22Rv1 (cell line): ENCODE results near the gene CCNT2.

Experiments used
- H3K27ac ChIP-seq: fragments of 450-650 bp; 2 replicates; pipeline ENCODE4 v1.5.1; 2017
- ZFX ChIP-seq: fragments of 450-650 bp; IDR thresholded peaks from 2 replicates; pipeline ENCODE4 v1.6.1; 2017; ENCODE audit warnings: antibody characterized with exemption, borderline replicate concordance
- TF ChIP-seq, protein P1 (sequence below): fragments of 450-650 bp; IDR thresholded peaks from 2 replicates; pipeline ENCODE4 v1.5.1; 2017; ENCODE audit warnings: mild to moderate bottlenecking

CCNT2 gene

DNA sequence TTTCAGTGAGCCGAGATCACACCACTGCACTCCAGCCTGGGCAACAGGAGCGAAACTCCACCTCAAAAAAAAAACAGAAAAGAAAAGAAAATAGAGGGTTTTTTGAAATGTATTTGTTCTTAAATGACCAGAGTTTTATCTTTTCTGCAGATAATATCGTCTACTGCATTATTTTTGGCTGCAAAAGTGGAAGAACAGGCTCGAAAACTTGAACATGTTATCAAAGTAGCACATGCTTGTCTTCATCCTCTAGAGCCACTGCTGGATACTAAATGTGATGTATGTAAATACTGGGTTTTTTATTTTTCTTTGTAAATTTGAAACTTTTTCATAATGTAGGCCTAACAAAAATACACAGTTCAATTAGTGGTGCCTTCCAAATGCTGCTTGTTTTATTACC lies 18.1 kb downstream of the CCNT2 start:
- TF ChIP-seq ZFX, result no peak
- TF ChIP-seq, protein P1, sequence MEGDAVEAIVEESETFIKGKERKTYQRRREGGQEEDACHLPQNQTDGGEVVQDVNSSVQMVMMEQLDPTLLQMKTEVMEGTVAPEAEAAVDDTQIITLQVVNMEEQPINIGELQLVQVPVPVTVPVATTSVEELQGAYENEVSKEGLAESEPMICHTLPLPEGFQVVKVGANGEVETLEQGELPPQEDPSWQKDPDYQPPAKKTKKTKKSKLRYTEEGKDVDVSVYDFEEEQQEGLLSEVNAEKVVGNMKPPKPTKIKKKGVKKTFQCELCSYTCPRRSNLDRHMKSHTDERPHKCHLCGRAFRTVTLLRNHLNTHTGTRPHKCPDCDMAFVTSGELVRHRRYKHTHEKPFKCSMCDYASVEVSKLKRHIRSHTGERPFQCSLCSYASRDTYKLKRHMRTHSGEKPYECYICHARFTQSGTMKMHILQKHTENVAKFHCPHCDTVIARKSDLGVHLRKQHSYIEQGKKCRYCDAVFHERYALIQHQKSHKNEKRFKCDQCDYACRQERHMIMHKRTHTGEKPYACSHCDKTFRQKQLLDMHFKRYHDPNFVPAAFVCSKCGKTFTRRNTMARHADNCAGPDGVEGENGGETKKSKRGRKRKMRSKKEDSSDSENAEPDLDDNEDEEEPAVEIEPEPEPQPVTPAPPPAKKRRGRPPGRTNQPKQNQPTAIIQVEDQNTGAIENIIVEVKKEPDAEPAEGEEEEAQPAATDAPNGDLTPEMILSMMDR, result no peak
- H3K27ac ChIP-seq, result no peak overlapping the region

DNA sequence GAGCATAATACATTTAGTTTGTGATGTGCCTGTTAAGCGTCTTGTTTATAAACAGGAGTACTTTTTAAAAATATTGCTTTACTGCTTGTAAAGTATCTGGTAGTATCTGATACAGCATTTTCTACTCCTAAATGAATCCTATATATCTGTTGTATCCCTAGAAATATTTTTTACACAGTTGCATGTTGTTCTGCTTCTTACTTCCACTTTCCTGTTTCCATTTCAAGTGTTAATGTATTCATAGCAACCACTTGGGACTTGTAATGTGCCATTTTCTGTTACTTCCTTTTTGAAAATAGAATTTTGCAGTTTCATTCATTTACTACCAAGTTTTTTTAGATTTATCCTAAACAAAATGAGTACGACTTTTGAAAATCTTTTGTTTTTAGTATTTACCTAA lies 24.9 kb downstream of the CCNT2 start:
- H3K27ac ChIP-seq, result no peak overlapping the region

DNA sequence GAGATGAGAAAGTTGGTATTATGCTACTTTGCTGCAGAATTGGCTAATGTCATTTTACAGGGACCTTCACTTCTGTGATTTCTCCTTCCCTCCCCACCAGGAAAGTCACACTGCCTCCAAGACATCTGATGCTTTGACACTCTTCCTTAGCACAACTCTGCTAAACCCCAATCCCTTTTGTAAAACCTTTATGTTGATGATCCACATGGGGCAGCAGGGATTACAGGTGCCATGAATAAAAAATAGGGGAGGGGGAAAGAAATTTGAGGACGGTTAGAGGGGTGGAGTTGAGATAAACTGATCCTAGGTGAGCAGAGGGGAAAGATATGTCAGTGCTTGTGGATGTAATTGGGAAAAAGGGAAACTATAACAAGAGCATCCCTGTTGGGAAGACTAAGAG lies 26.4 kb downstream of the CCNT2 start:
- H3K27ac ChIP-seq, result no peak overlapping the region
- TF ChIP-seq, protein P1, result no peak
- no peak for TF ChIP-seq ZFX

More for the DNA sequence above, 24.9 kb downstream of the CCNT2 start:
- no peak for TF ChIP-seq ZFX
- TF ChIP-seq, protein P1, result no peak

DNA sequence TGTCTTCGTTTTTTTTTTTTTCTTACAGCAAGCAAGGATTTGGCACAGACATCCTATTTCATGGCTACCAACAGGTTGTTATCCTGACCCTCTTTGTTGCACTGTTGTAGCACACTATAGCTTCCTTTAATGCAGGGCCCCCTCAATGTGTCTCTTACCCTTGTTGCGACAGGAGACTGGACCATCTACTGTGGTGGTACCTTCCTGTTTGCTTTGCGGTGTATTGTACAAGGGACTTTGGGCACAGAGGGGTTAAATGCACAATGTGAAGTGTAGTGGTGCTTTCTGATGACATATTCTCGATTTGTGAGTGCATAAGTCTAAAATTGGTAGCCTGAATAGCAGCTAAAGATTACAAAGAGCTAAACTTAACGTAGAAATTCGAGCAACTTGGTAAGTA lies 27.5 kb downstream of the CCNT2 start:
- no peak overlapping the region for H3K27ac ChIP-seq
- TF ChIP-seq ZFX, result no peak
- TF ChIP-seq, protein P1, result no peak

DNA sequence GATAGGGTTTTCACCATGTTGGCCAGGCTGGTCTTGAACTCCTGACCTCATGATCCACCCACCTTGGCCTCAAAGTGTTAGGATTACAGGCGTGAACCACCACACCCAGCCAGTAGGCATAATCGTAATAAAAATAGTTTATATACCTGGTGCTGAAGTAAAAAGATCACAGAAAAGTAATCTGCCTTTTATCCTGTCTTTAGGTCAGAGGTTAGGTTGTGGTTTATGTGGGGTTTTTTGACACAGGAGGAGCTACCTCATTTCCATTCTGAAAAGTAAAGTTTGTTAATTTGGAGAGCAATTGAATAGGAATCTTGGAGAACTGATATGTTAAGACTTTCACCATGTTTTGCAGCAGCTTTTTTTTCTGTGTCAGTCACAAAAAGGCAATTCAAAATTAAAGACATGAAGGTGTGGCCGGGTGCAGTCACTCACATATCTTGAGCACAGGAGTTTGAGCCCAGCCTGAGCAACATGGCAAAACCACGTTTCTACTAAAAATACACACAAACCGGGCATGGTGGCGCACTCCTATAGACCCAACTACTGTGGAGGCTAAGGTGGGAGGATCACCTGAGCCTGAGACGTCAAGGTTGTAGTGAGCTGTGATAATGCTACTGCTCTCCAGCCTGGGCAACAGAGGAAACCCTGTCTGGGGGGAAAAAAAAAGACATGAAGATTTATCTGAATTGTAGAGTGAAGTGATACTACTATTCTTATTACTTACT lies 31.5 kb downstream of the CCNT2 start:
- no peak overlapping the region for H3K27ac ChIP-seq
- TF ChIP-seq, protein P1, result no peak
- TF ChIP-seq ZFX, result no peak

DNA sequence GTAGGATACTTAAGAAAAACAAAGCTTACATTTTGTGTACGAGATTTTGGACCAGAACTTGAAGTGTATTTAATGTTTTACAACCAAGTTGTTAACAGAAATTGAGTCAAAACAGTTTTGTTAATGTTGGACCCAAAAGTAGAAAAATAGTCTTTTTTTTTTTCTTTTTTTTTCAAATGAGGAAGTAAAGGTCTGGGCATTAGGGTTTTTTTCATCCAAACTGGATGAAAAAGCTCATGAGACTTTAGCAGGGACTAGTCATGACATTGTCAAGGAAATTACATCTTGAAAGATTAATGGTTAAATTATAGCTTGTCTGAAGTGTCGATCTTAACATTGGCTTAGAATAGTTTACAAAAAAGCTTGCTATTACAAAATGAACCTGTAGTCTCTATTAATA lies 32.3 kb downstream of the CCNT2 start:
- TF ChIP-seq ZFX, result no peak
- TF ChIP-seq, protein P1, result no peak
- no peak overlapping the region for H3K27ac ChIP-seq

DNA sequence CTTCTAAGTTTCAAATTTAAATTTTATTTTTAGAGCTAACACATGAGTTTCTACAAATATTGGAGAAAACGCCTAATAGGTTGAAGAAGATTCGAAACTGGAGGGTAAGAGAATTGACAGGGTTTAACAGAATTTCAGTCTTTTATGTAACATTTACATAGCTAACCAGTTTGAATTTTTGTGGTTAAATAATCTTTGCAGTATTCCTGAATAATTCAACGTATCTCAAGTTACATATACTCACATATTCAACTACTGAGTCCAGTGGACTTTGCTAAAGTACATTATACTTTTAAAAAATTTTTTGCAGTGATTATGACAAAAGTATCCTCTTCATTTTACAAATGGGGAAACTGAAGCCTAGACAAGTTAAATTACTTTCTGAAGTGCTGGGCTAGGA lies 34.0 kb downstream of the CCNT2 start:
- TF ChIP-seq, protein P1, result no peak
- no peak for TF ChIP-seq ZFX
- H3K27ac ChIP-seq, result no peak overlapping the region
